Loucy (cell line): Measurements from ENCODE around the gene MAP1B.

Experiments
- CTCF ChIP-seq: fragments of 200-600 bp; sonication (generic); conservative IDR thresholded peaks from 2 replicates; pipeline ENCODE4 v1.5.1; 2014; ENCODE audit warnings: mild to moderate bottlenecking, antibody characterized with exemption, low read length
- EZH2phosphoT487 ChIP-seq: fragments of 200-600 bp; IDR thresholded peaks from 2 replicates; pipeline ENCODE4 v1.6.1; 2018; ENCODE audit warnings: antibody characterized with exemption, mild to moderate bottlenecking, moderate library complexity, borderline replicate concordance

- no peak for TF ChIP-seq CTCF
- TF ChIP-seq EZH2phosphoT487, result no peak
These were observed 23.1 kb downstream of the MAP1B start for GRCh38 chr5:72130351-72130761.
